BJ (cell line): ENCODE results near the gene TMEM141. TPM values are rescaled to one million over a fixed set of nuclear protein-coding genes. Genes with fewer than 3 reads are reported as not detected.
"Not testable (repeated sequence)": the region's sequence is repeated elsewhere in the genome, so short reads cannot be mapped to it uniquely, and the experiment has no call there.

Source experiments
- CTCF ChIA-PET: fragments of 350-600 bp; formaldehyde crosslinking; extraction: SDS; loops from one replicate; lab custom pipeline; 2021; ENCODE audit warnings: antibody characterized with exemption, inconsistent platforms; lab: Yijun Ruan, JAX
- POLR2A ChIA-PET: fragments of 300-600 bp; sonication (Branson Sonifier 250); formaldehyde crosslinking; extraction: SDS; loops from one replicate; lab custom pipeline; 2021; ENCODE audit warnings: antibody characterized with exemption; lab: Charles Lee
- DNase-seq: peaks from one replicate; pipeline ENCODE4 v3.0.0-alpha.2; 2011; ENCODE audit warnings: low read depth
- H3K27me3 ChIP-seq: 2 replicates; pipeline ENCODE4 v1.6.0; 2011; ENCODE audit warnings: low read length; ENCODE audit not compliant: control insufficient read depth, insufficient read depth
- H3K36me3 ChIP-seq: 2 replicates; pipeline ENCODE4 v1.5.1; 2011; ENCODE audit warnings: low read length; ENCODE audit not compliant: control insufficient read depth, insufficient read depth
- H3K4me3 ChIP-seq: 2 replicates; pipeline ENCODE4 v1.5.1; 2011; ENCODE audit warnings: low read depth, mild to moderate bottlenecking, control low read depth, low read length
- polyA plus RNA-seq: library from polyadenylated mRNA; depleted of rRNA; stranded (reverse); fragments of >200 nt; gene quantifications from 2 replicates; pipeline ENCODE4 v1.2.3, GENCODE V29; 2011
- TF ChIP-seq, protein P1 (sequence below): IDR thresholded peaks from 2 replicates; pipeline ENCODE4 v1.5.1; 2011; ENCODE audit warnings: low read depth, mild to moderate bottlenecking, control low read depth, inconsistent platforms, low read length, moderate library complexity; ENCODE audit not compliant: insufficient read depth

TMEM141 gene
- polyA plus RNA-seq, 1 experiment: 51.5 TPM

DNA sequence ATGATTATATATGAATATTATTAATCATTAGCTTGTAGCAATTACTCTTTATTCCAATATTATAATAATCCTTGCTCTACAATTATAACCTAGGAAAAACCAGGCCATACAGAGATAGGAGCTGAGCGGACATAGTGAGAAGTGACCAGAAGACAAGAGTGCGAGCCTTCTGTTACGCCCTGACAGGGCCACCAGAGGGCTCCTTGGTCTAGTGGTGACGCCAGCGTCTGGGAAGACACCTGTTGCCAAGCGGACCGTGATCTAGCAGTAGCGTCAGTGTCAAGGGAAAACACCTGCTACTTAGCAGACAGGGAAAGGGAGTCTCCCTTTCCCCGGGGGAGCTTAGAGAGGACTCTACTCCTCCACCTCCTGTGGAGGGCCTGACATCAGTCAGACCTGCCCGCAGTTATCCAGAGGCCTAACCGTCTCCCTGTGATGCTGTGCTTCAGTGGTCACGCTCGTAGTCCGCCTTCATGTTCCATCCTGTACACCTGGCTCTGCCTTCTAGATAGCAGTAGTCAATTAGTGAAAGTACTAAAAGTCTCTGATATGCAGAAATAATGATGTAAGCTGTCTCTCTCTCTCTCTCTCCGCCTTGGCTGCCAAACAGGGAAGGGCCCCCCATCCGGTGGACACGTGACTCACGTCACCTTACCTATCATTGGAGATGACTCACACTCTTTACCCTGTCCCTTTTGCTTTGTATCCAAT is 24.6 kb upstream of the TMEM141 start:
- CTCF ChIA-PET: interaction anchor here (0.6 to 1.9 kb wide), 11 partner anchors 8 to 364 kb away, joined by 3 to 7 read pairs (median 4); partner anchors contain the start of genes LCN8 and TMEM141
- DNase-seq, H3K4me3 ChIP-seq, POLR2A ChIA-PET, H3K27me3 ChIP-seq, H3K36me3 ChIP-seq: not testable (repeated sequence)
- TF ChIP-seq, protein P1, sequence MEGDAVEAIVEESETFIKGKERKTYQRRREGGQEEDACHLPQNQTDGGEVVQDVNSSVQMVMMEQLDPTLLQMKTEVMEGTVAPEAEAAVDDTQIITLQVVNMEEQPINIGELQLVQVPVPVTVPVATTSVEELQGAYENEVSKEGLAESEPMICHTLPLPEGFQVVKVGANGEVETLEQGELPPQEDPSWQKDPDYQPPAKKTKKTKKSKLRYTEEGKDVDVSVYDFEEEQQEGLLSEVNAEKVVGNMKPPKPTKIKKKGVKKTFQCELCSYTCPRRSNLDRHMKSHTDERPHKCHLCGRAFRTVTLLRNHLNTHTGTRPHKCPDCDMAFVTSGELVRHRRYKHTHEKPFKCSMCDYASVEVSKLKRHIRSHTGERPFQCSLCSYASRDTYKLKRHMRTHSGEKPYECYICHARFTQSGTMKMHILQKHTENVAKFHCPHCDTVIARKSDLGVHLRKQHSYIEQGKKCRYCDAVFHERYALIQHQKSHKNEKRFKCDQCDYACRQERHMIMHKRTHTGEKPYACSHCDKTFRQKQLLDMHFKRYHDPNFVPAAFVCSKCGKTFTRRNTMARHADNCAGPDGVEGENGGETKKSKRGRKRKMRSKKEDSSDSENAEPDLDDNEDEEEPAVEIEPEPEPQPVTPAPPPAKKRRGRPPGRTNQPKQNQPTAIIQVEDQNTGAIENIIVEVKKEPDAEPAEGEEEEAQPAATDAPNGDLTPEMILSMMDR: peak; percentile 49

DNA sequence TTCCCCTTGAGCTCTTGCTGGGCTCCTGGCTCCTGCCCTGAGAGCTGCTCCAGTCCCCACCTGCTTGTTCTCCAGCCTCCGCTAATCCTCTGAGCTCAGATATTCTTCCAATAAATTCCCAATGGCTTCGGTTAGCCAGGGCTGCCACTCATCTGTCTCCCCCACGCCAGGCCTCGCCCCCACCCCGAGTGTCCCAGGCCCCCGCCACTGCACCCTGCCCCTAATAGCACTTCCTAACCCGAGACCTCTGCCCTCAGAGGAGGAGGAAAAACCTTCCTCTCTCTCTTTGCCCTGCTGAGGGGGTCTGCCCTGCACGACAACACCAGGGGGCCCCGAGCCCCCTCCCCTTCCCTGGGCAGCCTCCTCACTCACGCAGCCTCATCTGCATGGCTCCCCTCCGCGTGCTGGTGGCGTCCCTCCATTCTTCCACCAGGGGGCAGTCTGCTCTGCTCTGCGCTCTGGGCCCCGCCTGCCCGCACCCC is 21.4 kb upstream of the TMEM141 start:
- no peak for DNase-seq
- TF ChIP-seq, protein P1: peak; percentile 58
- no peaks in the 10 kb centered on the region for H3K36me3 ChIP-seq
- no peak overlapping the region for H3K4me3 ChIP-seq
- CTCF ChIA-PET: interaction anchor here (0.6 to 1.6 kb wide), 8 partner anchors 8 to 265 kb away, joined by 3 to 9 read pairs (median 3); partner anchors contain the start of gene LCN10
- POLR2A ChIA-PET: no interaction called here
- peaks cover 5% of the 10 kb centered on the region for H3K27me3 ChIP-seq

DNA sequence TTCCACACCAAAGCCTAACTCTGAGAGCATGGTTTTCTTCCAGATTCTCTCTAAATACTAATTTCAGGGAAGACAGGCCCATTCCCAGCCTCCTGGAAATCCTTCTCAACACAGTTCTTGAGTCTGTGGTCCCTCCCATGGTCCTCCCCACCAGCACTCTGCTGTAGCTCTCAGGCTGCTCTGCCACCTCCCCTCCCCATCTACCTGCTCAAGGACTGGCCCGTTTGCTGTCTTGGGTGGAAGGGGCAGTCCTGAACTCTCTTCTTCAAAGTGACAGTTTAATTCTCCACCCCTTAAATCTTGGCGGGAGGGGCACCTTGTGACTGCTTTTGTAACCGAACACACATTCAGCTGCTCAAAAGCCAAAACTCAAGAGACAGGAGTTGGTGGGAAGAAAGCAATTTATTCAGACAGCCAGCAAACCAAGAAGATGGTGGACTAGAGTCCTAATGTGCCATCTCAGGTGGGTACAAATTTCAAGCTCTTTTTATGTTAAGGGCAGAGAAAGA is 19.2 kb upstream of the TMEM141 start:
- ChIA-PET CTCF (interaction anchor here (0.6 to 2.3 kb wide), 2 partner anchors 10 to 257 kb away, joined by 3 to 10 read pairs; no protein-coding TSS in a partner anchor), POLR2A (no interaction called here)
- Histone ChIP-seq H3K27me3 (peaks cover 5% of the 10 kb centered on the region), H3K36me3 (no peaks in the 10 kb centered on the region), H3K4me3 (no peak overlapping the region)
- DNase-seq: no peak
- TF ChIP-seq, protein P1: no peak

DNA sequence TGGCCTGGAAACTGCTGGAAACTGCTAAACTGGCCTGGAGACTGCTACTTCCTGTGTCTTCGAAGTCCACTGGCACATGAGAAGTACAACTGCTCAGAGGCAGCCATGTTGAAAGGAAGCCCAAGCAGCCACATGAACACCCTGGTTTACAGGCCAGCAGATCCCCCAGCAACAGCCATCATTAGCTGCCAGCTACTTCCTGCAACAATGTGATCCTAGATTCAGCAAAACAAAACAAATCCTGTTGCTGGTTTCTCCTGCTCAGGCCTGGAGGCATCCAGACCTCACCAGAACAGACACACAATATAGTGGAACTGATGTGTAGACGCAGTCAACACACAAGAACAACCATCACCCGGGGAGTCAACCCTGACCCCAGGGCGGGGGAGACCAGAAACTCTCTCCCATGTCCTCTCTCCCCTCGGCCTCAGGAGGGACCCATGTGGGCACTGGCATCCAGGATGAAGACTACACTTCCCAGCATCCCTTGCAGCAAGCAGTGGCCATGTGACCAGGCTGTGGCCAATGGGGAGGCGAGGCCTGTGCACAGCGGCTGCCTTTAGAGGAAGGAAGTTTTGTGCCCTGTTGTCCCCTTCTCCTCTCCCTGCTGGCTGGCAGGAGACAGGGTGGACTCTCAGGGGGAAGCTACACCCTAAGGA is 17.6 kb upstream of the TMEM141 start:
- Histone ChIP-seq H3K27me3 (peaks cover 8% of the 10 kb centered on the region), H3K36me3 (no peaks in the 10 kb centered on the region), H3K4me3 (no peak overlapping the region)
- no peak for DNase-seq
- TF ChIP-seq, protein P1: no peak
- ChIA-PET POLR2A (no interaction called here), CTCF (no interaction called here)
